Subcutaneous adipose tissue (tissue), 4 donors: ENCODE data around the gene RPRD2. TPM values are rescaled to one million over a fixed set of nuclear protein-coding genes. Genes with fewer than 3 reads are reported as not detected.

Source experiments
- CTCF ChIP-seq: fragments of 450-650 bp; IDR thresholded peaks from one replicate; pipeline ENCODE4 v1.5.1; 2016; ENCODE audit warnings: low read depth, mild to moderate bottlenecking, control low read depth, antibody characterized with exemption, moderate library complexity
- total RNA-seq, 4 donors: library from RNA; depleted of rRNA; stranded (reverse); fragments of >200 nt; gene quantifications; one replicate each; pipeline ENCODE4 v1.1.0, GENCODE V29; 2016

Gene RPRD2
- total RNA-seq, 4 donors from 2014 or later: 17.2 to 24.9 (median 19.5) TPM

GRCh38 chr1:150508982-150509381 is 145.0 kb downstream of the RPRD2 start:
- no peak for TF ChIP-seq CTCF

- TF ChIP-seq CTCF: no peak
Measured at GRCh38 chr1:150511551-150511950, 147.6 kb downstream of the RPRD2 start.

- TF ChIP-seq CTCF: no peak
Measured at GRCh38 chr1:150511985-150512660, 148.2 kb downstream of the RPRD2 start.

GRCh38 chr1:150512846-150513245 is 148.9 kb downstream of the RPRD2 start:
- TF ChIP-seq CTCF: no peak

GRCh38 chr1:150513351-150513791 is 149.4 kb downstream of the RPRD2 start:
- TF ChIP-seq CTCF: no peak

GRCh38 chr1:150514260-150514659 is 150.3 kb downstream of the RPRD2 start:
- TF ChIP-seq CTCF: no peak

GRCh38 chr1:150514913-150515327 is 151.0 kb downstream of the RPRD2 start:
- no peak for TF ChIP-seq CTCF
